HG02938 (cell line): ENCODE measurements around the gene PPM1E.

Source experiments
- ATAC-seq: cut with Tn5 transposase; IDR thresholded peaks from one replicate; pipeline ENCODE4 v1.9.1; 2021; ENCODE audit warnings: mild to moderate bottlenecking, moderate library complexity; ENCODE audit not compliant: unreplicated experiment

The PPM1E gene

GRCh38 chr17:59030811-59031210 is 275.2 kb downstream of the PPM1E start:
- ATAC-seq: no peak
